SIG-M5 (cell line): ENCODE data around the gene OR5H14.
A peak's percentile ranks its signal among the peaks of the same experiment; 100 is the strongest.
"Not testable (repeated sequence)": the region's sequence is repeated elsewhere in the genome, so short reads cannot be mapped to it uniquely, and the experiment has no call there.

Experiments used
- DNase-seq: peaks from one replicate; lab custom pipeline; 2025; lab: John Stamatoyannopoulos, UW

Gene OR5H14

DNA sequence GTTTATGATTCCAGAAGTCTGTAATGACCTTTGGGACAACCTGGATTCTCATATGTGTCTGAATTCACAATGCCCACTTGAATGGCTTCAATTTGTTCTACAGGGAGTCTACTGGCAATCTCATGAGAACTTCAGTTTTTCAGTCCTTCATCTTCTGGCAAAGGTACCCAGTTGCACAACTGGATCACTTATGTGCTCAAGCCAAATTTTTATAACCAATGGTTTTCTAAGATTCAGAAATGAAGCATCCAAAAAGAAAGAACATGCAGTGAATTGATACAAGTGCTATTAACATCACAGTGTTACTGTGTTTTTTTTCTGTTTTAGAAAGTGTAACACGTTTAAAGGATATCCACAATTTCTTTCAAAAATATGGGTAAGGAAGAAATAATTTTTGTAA lies at the start of gene OR5H14:
Gene OR5H14 (plus strand): TSS at position 301 of the 400 bp plus-strand sequence. CDS start 1,907 bp downstream, outside the sequence.
- no peak for DNase-seq

DNA sequence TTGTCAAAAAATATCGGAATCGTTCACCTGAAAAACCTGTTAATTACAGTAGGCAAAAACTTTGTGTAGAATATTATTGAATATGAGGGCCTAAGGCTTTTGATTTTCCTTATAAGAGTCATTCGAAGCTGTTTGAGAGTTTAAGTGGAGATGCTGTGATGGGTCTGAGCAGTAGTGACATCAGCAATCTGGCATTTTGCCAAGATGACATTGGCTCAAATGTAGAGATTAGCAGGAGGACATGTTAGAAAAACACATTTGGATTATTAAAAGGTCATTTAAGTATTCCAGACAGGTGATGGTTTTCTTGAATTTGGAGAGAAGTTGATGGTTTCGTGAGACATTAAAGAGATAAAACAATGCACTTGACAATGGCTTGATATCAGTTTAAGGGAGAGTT lies 47.4 kb upstream of the OR5H14 start:
- DNase-seq, result no peak

DNA sequence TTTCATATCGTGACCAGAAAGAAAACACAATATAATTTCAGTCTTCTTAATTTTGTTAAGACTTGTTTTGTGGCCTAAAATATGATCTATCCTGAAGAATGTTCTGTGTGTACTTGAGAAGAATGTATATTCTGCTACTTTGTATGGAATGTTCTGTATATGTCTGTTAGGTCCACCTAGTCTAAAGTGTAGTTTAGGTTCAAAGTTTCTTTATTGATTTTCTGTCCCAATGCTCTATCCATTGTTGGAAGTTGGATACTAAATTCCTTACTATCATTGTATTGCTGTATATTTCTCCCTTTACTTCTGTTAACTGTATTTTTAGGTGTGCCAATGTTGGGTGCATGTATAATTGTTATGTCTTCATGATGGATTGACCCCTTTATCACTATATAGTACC lies 39.1 kb upstream of the OR5H14 start:
- DNase-seq, result no peak

DNA sequence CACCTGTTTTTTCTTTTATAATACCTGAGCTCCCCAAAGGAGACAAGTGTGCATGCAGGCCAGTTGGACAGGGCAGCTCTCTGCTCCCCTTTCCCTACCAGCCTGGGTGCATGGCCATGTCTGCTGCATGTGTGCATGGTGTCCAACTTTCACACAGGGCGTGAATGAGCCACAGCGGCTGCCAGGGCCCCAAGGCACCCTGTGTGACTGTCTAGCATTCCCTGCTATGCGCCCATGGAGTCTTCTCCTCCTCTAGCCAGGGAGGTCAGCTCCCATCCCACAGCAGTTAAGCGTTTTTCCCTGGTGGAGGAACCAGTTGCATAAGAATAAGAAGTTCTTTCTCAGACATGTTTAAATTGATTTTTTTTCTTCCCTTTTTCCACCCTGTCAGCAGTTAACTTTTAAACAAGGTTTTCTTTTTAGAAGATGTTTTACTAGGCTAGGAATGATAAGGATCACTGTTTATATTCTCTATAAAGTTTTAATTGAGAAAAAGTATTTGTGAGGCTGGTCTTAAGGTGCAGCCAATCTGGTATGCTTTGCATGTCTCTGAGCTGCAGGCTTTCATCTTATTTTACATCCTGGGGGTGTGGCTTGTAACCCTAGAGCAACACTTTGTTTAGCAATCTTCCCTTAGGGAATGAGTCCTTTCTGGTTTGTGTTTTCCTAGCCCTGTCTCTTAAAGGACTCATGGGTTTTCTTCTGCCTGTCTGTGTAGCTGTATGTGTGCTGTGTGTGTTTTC lies 37.3 kb upstream of the OR5H14 start:
- DNase-seq, result no peak

DNA sequence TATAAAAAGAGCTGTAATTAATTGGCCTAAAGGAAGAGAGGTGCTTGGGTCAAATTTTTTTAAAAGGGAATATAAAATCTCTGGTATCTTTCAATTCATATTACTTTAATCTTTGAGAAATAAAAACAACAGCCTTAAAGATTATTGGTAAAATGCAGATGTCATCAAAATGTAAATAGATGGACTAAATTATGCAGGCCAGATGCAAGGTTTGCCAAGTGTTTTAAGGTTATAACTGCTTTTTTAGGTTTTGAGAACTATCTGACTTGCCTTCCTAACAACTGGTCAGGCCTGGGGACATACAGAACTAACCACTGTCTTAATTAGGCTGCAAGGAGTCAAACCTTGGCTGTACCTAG lies 36.8 kb upstream of the OR5H14 start:
- no peak for DNase-seq

GRCh38 chr3:98114264-98114663 lies 33.0 kb upstream of the OR5H14 start:
- no peak for DNase-seq

GRCh38 chr3:98115717-98116116 lies 31.6 kb upstream of the OR5H14 start:
- no peak for DNase-seq

- no peak for DNase-seq
Measured at GRCh38 chr3:98130421-98130820, 16.9 kb upstream of the OR5H14 start, which contains the start of gene OR5H1. Gene OR5H1 (plus strand): TSS chr3:98130721. CDS start chr3:98132698, 1,977 bp downstream.

- no peak for DNase-seq
Measured at GRCh38 chr3:98136631-98137030, 10.6 kb upstream of the OR5H14 start.

GRCh38 chr3:98137826-98138557 lies 9.3 kb upstream of the OR5H14 start:
- not testable (repeated sequence) for DNase-seq

DNA sequence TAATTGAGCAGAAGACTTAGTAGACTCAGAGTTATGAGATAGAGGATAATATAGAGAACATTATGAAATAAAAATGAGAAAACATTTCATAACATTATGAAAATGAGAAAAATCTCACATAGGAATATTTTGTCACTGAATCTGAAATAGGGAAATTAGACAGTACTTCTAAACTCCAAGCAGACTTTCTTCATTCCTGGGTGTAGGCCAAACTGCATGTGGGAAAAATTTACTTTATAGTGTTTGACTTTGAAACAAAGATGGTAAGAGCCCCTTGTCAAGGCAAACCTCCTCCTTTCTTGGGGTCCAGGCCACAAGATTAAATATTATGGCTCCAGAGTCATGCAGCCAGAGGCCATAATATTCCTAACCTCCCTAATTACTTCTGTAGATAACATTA lies 6.7 kb upstream of the OR5H14 start:
- no peak for DNase-seq

DNA sequence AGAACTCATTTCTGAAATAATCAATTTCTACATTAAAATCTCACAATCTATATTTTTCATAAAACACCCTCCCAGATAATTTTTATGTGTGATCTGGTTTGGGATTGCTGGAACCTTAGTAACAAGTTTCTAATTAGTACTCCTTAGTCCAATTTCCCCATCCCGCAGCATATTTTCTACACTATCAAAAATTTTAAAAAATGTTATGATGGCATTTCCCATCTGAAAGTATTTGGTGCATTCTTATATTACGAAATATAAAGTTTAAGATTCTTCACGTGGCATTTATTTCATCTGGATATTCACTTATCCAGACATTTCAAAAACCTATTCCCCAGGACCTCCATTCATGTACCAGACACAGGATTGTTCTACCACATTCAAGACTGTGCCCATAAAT lies 1.5 kb downstream of the OR5H14 start:
- no peak for DNase-seq

GRCh38 chr3:98149456-98149855 lies 2.2 kb downstream of the OR5H14 start:
- DNase-seq, result not testable (repeated sequence)

DNA sequence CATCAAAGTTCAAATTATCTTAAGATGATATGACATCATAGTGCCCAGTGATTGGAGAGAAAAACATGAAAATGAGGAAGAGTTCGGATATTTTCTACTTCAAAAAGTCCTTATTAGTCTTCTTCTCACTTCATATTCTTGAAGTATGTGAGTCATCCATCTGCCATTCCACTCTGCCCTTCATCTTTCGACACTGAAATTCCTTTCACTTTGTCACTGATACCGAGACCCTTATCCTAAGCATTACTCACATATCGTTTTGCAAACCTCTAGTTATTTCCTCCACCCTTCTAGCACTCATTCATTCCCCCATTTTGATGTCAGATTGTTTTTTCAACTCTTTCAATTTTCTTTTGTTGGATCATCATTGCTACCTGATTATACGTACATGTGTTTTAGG lies 4.0 kb downstream of the OR5H14 start:
- DNase-seq, result no peak

DNA sequence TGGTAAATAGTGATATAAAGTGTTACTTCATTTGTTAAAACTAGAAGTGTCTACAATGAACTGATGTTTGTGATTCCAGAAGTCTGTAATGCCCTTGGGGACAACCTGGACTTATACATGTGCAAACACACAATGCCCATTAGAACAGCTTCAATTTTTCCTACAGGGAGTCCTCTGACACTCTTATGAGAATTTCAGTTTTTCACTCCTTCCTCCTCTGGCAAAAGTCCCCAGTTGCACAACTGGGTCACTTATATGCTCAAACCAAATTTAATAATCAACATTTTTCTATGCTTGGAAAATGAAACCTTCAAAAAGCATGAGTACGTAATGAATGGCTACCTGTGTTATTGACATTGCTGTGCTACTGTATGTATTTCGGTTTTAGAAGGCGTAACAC lies 19.1 kb downstream of the OR5H14 start, which contains the start of gene OR5H15:
Gene OR5H15 (plus strand): TSS at position 301 of the 400 bp plus-strand sequence. CDS start 2,004 bp downstream, outside the sequence.
- no peak for DNase-seq

DNA sequence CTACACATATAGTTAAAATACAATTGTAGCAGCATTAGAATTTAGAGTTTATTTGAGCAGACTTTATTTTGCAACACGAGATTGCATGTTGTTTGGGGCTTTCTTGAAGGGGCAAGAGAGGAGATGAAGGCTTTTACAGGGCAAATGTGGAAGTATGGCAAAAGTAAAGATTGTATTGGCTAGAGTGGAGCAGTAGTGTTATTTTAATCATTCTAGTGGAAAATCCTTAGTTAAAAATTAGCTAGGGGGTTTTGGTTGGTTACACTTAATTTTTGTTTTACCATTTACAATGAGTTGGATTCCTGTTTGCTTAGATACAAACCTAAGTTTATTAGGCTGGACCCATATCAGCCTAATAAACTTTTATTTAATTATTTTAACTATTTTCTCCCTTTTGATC lies 23.8 kb downstream of the OR5H14 start:
- DNase-seq, result no peak

DNA sequence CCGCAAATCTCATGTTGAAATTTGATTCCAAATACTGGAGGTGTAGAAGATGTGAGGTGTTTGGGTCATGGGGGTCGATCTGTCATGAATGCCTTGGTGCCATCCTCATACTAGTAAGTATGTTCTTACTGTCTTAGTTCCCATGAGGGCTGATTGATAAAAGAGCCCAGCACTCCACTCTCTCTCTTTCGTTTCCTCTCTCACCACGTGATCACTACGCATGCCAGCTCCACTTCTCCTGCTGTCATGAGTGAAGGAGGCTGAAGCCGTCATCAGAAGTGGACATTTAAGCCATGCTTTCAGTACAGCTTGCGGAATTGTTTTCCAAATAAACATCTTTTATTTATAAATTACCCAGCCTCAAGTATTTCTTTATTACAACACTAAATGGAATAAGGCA lies 25.3 kb downstream of the OR5H14 start:
- no peak for DNase-seq

- no peak for DNase-seq
Measured at GRCh38 chr3:98180319-98180890, 33.1 kb downstream of the OR5H14 start.

DNA sequence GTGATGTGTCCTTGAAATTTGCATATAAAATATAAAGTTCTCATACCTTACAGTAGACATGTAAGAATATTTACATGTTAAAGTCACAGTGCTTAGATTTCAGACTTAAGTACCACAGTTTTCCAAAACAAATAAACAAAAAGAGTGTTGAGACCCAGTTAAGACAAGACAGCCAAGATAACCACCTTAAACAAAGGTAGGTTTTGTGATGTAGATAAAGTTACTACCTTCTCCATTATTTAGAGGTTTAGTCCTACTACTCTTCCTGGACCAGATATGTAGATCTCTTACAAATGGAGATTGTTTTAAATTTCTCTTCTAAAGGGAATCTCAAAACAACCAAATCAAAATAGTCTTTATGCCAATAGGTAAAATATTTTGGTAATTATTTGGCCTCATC lies 34.9 kb downstream of the OR5H14 start:
- DNase-seq, result no peak

DNA sequence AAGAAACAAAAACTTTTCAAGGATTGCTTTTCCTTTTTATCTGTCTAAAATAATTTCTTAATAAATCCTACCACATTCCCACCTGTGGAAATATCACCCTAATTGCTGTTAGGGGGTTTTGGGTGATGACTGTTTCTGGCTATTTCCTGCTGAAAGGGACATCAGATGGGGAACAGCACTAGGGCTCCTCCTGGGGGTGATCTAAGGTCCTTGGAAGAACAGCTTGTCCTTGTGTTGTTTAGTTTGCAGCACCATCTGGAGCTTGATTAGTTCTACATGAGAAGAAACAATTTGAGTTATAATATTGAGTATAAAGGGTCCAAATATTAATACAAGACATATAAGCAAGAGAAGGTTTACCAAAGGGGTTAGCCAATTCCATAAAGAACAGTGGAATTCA lies 37.9 kb downstream of the OR5H14 start:
- DNase-seq, result no peak

DNA sequence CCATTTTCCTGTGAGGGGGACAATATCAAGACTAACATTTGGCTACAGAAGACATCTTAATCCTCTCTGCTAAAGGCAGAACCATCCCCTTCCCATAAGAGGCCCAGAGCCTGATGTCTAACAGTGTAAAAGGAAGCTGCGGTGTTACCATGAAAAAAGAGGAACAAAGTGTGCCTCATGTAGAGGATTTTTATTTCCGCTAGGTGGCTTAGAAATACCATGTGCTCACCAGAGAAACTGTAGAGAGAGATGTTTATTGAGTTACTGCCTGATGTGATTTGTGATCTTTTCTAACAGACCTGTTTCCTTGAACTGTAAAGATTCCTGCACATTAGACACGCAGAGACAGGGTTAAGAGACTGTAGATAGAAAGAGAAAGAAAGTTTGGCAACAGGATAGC lies 41.3 kb downstream of the OR5H14 start:
- peak; percentile 8 for DNase-seq

DNA sequence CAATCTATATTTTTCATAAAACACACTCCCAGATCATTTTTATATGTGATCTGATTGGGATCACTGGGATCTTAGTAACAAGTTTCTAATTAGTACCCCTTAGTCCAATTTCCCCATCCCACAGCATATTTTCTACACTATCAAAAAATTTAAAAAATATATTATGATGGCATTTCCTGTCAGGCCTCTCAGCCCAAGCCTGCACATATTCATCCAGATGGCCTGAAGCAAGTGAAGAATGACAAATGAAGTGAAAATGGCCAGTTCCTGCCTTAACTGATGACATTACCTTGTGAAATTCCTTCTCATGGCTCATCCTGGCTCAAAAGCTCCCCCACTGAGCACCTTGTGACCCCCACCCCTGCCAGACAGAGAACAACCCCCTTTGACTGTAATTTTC lies 43.6 kb downstream of the OR5H14 start:
- DNase-seq, result not testable (repeated sequence)

DNA sequence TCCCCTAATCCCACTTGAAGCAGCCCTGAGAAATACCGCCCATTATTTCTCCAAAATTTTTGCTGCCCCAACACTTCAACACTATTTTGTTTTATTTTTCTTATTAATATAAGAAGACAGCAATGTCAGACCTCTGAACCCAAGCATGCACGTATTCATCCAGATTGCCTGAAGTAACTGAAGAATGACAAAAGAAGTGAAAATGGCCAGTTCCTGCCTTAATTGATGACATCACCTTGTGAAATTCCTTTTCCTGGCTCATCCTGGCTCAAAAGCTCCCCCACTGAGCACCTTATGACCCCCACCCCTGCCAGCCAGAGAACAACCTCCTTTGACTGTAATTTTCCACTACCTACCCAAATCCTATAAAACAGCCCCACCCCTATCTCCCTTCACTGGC lies 49.0 kb downstream of the OR5H14 start:
- not testable (repeated sequence) for DNase-seq
